GM12878 (cell line): Measurements from ENCODE around the gene IQGAP2.

Source experiments
- CHD2 ChIP-seq: IDR thresholded peaks from 2 replicates; pipeline ENCODE4 v1.6.1; 2011; ENCODE audit warnings: low read depth, low read length, improper control_type of control experiment, borderline replicate concordance
- JUND ChIP-seq: IDR thresholded peaks from 2 replicates; pipeline ENCODE4 v1.6.1; 2012; ENCODE audit warnings: low read depth, mild to moderate bottlenecking, low read length, improper control_type of control experiment, moderate library complexity
- KDM1A ChIP-seq: fragments of 200-600 bp; sonication (generic); IDR thresholded peaks from 2 replicates; pipeline ENCODE4 v1.6.1; 2016; ENCODE audit warnings: borderline replicate concordance
- NR2C2 ChIP-seq: IDR thresholded peaks from 2 replicates; pipeline ENCODE4 v1.6.1; 2011; ENCODE audit warnings: borderline replicate concordance, low read depth; ENCODE audit not compliant: control insufficient read depth, insufficient read length
- POLR2A ChIP-seq: IDR thresholded peaks from 2 replicates; pipeline ENCODE4 v1.6.1; 2011; ENCODE audit warnings: low read depth, mild to moderate bottlenecking, low read length
- SIN3A ChIP-seq: IDR thresholded peaks from 2 replicates; pipeline ENCODE4 v1.6.1; 2012; ENCODE audit warnings: low read depth, low read length, improper control_type of control experiment
- SMC3 ChIP-seq: IDR thresholded peaks from 2 replicates; pipeline ENCODE4 v1.6.1; 2011; ENCODE audit warnings: low read length, improper control_type of control experiment, borderline replicate concordance
- TF ChIP-seq, protein P1 (sequence below), 3 experiments: IDR thresholded peaks in 2 of 3; conservative IDR thresholded peaks in 1 of 3; 2 replicates each; pipeline ENCODE4 v1.5.1; 2011; ENCODE audit warnings: low read depth in 3 of 3, low read length in 3 of 3, mild to moderate bottlenecking in 3 of 3, control low read depth in 2 of 3, moderate library complexity in 2 of 3, inconsistent platforms in 1 of 3, mixed read lengths in 1 of 3; ENCODE audit not compliant: control insufficient read depth in 2 of 3, insufficient read depth in 1 of 3; ENCODE audit errors: extremely low read depth in 1 of 3
- TF ChIP-seq, protein P2 (sequence below): IDR thresholded peaks from 2 replicates; pipeline ENCODE4 v1.6.1; 2012; ENCODE audit warnings: low read length, inconsistent platforms

DNA sequence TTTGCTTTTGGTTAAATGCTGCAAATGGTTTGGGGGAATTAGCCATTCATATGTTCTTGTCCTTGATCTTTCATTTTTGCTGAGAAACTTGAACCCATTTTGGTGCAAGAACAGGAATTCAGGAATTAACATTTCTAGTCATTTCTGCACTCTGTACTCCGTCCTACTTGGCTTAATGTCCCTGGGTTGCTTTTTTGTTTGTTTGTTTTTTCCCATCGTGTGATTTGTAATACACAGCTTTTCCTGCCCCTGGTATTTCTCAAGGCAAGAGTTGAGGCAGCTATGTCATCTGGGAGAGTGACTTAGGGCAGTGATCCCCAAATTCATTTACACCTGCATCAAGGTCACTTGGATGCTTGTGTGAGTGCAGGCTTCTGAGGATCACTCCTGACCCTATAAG, 71.3 kb downstream of the IQGAP2 start:
- TF ChIP-seq, protein P1, sequence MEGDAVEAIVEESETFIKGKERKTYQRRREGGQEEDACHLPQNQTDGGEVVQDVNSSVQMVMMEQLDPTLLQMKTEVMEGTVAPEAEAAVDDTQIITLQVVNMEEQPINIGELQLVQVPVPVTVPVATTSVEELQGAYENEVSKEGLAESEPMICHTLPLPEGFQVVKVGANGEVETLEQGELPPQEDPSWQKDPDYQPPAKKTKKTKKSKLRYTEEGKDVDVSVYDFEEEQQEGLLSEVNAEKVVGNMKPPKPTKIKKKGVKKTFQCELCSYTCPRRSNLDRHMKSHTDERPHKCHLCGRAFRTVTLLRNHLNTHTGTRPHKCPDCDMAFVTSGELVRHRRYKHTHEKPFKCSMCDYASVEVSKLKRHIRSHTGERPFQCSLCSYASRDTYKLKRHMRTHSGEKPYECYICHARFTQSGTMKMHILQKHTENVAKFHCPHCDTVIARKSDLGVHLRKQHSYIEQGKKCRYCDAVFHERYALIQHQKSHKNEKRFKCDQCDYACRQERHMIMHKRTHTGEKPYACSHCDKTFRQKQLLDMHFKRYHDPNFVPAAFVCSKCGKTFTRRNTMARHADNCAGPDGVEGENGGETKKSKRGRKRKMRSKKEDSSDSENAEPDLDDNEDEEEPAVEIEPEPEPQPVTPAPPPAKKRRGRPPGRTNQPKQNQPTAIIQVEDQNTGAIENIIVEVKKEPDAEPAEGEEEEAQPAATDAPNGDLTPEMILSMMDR (IDR thresholded peaks at IDR 0.05 in 2 of 3, conservative IDR thresholded peaks at IDR 0.05 in 1 of 3; ENCODE audit: control insufficient read depth in 2 of 3, extremely low read depth in 1 of 3, insufficient read depth in 1 of 3, low read depth in 3 of 3, low read length in 3 of 3): no peak
- TF ChIP-seq, protein P2, sequence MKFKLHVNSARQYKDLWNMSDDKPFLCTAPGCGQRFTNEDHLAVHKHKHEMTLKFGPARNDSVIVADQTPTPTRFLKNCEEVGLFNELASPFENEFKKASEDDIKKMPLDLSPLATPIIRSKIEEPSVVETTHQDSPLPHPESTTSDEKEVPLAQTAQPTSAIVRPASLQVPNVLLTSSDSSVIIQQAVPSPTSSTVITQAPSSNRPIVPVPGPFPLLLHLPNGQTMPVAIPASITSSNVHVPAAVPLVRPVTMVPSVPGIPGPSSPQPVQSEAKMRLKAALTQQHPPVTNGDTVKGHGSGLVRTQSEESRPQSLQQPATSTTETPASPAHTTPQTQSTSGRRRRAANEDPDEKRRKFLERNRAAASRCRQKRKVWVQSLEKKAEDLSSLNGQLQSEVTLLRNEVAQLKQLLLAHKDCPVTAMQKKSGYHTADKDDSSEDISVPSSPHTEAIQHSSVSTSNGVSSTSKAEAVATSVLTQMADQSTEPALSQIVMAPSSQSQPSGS: no peak
- TF ChIP-seq SIN3A (no peak), CHD2 (no peak), JUND (no peak), NR2C2 (no peak), SMC3 (no peak), POLR2A (no peak), KDM1A (no peak)
